ENCODE data around the gene ITGA5.

Gene ITGA5

DNA sequence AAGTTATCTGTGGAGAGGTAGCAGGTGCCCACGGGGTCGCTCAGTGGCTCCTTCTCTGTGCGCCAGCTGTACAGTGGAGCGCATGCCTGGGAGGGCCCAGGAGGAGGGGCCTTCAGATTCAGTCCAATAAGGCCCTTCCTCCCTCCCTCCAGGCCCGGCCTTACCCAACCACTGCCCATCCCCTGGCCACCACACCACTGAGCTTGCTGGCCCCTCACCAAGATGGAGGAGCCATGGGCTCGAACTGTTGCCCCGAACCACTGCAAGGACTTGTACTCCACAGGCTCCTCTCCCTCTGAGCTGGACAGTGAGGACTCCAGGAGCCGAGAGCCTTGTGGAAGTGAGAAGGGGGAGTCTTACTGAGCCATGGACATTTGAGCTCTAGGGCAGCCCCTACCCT is 9.8 kb downstream of the ITGA5 start:
- no peak for DNase-seq

DNA sequence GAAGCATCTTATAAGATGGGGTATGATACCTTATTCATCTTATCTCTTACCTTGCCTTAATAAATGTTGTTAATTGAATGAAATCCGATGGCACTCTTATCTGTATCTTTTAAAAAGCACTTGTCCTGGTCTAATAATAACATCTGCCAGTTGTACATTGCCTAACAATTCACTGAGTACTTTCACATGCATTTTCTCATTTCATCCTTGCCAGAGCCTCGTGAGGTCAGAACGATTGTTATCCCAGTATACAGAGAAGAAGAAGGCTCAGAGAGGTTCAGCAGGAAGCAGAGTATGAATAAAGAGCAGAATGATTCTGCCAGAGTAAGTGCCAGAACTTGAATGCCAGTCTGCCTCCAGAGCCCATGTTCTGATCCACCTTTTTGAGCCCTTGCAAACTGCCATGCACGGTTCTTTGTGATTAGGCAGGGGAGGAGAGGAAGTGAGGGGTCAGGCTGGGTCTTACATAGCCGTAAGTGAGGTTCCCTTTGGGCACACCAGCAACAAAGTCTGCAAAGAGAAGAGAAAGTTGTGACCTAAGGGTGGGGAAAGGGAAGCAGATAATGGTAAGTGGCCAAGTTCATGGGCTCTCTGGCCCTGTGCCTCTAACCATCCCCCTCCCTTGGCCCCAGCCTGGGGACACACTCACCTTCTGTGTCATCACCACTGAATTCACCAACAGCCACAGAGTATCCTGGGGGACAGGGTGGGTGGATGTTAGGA is 11.7 kb downstream of the ITGA5 start:
- no peak for DNase-seq

DNA sequence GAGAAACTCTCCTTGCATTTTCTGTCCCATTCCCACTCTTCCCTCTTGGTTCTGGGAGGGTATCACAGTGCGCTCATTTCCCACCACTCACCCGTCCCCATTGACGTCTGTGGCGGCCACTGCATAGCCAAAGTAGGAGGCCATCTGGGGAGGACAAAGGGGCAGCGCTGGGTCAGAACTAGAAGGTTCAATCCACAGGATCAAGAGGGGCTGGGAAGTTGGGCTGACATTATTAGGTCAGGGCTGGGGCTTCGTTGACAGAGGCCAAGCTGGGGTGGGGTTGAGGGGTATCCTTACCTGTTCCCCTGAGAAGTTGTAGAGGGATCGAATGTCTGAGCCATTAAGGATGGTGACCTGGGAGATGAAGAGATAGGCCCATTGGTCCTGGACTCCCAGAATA is 13.5 kb downstream of the ITGA5 start:
- DNase-seq, result no peak

DNA sequence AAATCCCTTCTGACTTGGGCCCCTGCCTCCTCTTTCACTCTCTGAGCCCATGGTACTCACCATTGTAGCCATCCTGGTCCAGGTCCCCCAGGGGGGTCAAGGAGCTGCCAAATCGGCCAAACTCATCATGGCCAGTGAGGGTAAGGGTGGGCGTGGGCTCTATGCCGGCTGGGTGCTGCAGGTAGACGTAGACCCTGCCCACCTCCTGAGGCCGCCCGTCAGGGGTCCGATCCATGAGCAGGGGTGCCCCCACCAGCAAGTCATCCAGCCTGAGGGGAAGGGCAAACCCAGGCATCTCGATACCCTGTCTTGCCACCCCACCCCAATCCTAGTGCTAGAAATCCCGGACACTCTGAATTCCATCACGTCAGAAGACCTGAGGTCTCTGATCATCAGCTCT is 14.0 kb downstream of the ITGA5 start:
- no peak for DNase-seq

DNA sequence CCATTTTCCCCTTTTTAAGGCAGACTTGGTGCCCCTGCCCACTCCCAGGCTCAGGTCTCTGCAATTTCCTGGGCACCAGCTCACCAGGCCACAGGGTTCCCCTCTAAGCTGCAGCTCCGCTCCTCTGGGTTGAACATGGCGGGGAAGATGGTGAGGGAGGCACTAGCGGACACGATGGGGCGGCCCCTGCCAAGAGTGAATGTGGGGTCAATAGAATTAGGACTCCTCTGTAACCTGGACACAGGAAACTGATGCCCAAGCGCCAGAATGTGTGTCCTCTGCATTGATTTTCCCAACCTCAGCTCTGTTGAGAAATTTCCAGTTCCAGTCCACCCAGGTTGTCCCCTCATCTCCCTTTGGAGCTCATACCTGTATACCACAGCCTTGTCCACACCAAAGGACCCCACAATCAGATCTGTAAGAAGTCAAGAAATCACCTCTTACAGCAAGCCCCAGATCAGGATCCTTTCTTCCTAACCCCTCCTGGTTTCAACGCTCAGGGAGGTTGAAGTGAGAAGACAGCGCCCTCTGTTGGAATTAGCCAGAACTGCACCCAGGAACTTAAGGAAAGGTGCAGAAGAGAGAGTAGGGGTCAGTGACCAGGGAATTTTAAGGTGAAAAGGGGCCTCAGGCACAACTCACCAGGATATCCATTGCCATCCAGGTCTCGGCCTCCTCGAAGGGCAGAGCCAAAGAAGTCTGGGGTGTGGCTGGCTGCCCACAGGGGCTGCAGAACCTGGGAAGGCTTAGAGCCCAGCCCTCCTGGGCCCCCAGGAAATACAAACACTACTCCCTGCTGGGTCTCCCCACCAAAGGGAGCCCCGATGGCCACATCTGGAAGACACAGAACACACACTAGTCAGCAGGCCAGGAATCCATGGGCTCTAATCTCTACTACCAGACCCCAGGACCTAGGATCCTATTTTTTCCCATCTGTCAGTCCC is 14.7 kb downstream of the ITGA5 start:
- DNase-seq, result peak; percentile 76

DNA sequence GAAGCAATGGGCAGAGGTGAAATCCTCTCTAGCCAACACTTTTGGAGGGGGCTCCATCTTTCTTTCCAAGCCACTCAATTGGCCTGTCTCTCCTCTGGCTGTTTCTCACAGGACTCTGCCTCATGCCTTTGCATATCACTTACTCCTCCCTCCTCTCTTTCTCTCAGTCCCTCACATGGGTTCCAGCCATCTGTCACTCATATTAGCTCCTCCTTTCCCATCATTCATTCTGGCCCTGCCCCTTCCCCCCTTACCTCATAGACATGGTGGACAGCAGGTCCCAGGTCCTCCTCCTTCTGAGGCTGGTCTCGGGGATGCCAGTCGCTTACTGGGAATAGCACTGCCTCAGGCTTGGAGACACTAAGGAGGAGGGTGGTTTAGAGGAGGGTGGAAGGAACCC is 17.9 kb downstream of the ITGA5 start:
- DNase-seq, result no peak

DNA sequence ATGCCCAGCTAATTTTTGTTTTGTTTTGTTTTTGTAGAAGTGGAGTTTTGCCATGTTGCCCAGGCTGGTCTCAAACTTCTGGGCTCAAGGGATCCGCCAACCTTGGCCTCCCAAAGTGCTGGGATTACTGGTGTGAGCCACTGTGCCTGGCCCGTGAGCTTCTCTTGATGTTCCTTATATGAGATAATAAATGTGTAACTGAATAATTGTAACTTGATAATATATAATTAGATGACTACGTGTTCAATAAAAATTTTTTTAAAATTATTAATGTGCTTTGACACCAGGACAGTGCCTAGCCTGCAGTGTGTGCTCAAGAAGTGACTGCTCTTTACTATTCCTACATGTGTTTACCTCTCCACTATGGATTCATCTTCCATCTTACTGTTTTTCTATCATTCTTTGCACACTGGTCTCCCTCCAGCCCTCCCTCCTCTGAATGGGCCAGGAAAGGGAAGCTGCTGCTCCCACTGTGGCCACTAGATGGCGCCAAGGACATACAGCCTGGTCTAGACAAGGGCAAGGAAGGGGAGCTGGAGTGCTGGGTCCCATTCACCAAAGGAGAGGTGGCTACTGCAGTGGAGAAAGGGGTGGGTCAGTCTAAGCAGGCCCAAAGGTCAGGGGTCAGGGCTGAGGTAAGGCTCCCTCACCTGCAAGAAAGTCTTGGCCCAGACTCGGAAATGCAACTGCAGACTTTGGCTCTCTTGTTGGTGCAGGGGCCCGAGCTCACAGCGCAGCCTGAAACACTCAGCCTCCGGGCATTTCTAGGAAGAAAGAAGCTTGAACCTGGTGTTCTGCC is 19.9 kb downstream of the ITGA5 start:
- peak; percentile 78 for DNase-seq

DNA sequence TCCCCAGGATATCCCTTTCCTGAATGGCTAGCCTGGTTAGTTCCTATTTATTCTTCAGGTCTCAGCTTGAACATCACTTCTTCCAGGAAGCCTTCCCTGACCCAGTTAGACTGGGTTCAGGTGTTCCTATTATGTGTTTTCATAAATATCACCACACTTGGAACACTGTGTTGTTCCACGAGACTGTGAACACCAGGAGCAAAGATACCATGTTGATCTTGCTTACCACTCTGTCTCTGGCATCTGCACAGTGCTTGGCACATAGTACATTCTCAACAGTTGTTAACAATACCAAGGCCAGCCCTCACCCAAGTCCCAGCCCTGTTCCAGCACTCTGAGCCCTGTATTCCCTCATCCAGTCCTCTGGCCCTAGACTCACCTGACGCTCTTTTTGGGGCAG is 20.8 kb downstream of the ITGA5 start:
- no peak for DNase-seq

DNA sequence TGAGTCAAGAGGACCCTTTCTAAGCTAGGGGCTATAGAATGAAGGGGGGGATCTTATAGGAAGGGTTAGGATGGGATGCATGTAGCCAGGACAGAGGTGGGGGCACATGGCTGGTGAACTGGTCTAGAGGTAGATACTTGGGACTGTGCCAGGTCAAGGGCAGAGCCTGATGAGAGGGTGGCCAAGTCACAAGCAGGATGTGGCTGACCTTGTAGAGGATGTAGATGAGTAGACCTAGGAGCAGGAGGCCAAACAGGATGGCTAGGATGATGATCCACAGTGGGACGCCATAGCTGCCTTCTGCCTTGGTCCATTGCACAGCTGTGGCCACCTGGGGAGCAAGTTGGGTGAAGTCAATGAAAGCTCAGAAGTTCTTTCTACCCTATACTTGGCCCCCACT is 21.9 kb downstream of the ITGA5 start:
- DNase-seq, result no peak

DNA sequence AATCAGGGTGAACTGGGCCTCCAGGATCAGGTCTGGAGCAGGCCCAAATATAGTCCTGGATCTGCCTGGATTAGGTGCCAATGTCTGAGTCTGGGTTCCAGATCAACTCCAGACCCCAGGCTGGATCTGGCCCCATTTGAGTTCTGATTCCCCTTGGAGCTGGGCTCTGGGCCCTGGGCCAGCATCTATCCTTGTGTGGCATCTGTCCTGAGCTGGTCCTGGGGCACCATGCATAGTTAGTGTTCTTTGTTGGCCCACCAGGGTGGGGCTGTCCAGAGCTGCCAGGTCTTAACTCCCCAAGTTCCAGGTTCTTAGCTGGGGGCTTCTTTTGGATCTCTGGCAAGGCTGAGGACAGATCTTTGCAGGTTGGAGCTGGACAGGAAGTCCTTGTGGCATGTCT is 23.5 kb downstream of the ITGA5 start:
- DNase-seq, result no peak

DNA sequence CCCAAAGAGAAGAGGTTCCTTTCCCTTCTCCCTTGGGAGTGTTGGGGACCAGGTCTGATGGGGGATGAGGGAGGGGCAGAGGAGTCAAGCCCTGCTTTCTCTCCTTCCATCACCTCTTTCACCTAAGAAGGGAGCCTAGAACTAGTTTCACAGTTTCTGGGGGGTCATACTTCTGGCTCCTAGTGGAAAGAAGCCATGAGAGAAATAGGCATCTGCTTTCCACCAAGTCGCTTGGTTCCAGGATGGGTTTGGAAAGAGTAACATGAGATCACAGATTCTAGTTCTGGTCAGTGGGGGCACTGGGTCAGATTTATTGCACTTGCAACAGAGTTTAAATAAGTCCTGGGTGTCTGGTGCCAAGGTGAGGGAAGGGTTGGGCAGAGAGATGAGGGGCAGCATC is 24.1 kb downstream of the ITGA5 start:
- DNase-seq, result no peak

DNA sequence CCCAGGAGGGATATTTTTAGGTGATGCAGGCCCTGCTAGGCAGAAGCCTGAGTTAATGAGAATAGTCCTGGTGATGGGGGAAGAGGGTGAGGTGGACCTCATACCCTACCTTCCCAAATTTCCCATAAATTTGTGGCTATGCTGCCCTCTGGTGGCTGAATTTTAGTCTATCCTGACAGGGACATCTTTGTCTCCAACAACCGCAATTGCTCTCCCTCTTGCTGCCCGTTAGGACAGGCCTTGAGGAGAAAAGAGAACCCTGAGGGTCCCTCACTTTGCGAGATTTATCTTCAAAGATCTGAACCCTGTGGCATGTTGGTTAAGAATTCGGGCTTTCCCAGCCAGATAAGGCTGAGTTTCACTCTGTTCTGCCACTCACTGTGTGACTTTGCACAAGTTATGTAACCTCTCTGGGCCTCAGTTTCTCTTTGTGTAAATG is 24.8 kb downstream of the ITGA5 start:
- peak; percentile 85 for DNase-seq

DNA sequence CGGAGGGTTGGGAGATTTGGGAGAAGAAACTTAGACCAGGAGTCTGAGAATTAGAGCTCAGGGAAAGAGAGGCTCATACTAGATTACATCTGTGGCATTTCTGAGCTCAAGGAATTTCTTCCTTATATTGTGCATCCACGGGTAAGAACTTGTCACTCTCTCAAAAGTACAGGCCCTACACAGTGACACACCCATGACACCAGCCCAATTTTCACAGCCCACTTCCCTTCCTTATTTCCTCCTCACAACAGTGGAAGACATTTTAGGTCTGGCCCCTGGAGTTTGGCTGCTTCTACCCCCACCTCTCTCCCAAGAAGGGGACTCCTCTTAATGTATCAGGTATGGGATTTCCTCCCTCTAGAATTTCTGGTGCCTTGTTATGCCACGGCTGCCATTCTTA is 25.3 kb downstream of the ITGA5 start:
- no peak for DNase-seq

DNA sequence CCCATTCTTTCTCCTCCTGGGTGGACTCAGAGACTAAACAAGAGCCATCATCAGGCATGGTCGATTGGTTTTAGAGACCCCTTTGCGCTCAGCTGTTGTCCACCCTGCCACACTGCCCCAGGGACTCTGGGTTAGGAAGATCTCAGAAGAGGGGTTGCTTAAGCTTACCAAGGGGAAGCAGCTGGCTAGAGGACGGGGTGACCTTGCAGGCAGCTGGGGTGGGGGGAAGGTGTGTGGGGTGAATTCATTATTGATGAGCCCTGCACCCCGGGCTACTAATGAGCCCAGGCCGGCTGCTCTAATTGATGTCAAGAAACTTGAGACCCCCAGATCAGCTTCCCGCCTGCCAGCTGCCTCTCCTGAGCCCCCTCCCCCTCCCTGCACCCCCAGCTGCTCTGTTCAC is 25.9 kb downstream of the ITGA5 start:
- peak; percentile 77 for DNase-seq

DNA sequence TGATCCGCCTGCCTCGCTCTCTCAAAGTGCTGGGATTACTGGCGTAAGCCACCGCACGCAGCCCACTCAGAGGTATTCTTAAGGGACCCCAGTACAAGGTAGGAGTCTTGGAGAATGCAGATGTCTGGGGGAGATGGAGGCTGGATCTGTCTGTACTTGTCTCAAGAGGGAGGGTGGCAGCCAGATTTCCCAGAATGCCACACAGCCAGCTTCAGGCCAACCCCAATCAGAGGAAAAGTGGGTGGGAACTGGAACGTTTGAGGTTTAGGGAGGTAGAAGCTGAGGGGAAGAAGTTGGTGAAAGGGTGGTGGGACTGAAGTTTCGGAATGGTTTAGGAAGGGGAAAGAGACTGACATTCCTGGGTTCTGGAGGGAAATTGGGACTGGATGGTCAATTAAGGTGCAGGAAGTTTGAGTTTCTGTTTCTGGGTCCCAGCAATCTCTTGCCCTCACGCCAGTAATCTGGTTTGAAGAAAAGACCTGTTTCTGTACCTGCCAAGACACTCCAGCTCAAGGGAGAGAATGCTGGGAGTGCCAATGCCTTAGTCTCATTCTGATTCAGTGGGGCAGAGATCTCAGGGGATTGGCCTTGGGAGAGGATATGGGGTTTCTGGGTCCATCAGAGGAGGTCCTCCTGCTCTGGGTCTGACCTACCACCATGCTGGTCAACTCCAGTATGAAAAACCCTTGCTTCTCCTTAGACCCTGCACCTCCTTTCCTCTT is 26.4 kb downstream of the ITGA5 start:
- DNase-seq, result no peak

DNA sequence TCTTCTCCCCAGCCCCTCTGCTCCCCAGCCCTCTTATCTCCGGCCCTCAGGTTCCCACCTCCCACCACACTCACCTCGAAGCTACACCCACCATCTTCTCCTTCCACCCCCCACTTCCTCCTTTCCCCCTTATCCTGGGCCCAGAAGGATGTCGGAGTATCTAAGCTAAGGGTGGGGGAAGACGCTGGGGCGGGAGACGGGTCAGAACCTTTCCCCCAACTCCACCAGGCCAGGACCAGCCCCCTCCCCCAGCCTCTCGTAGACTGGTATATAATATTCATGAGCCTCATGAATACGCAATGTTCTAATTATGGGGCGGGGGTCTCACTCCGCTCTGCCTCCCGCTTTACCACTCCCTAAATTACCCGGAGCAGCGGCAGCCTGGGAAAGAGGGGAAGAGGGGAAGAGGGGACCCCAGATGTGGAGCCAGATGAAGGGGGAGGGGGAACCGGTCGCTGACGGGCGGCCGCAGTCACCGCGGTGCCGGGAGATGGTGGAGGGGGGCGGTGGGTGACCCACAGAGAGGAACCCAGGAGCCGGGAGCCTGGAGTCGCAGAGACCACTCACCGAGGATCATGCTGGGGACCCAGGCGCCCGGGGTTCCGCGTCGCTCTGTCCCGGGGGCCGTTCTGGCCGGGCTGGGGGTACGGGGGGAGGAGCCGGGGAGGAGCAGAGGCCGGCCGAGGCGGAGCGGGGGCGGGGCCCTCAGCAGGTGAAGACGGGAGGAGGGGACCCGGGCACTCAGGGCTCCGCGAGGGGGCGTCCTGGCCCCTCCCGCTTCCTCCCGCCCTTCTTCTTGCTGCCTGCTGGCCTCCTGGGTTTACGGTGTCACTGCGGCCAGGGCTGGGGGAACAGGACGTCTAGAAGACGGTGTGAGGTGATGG is 28.2 kb downstream of the ITGA5 start:
- peak; percentile 91 for DNase-seq

DNA sequence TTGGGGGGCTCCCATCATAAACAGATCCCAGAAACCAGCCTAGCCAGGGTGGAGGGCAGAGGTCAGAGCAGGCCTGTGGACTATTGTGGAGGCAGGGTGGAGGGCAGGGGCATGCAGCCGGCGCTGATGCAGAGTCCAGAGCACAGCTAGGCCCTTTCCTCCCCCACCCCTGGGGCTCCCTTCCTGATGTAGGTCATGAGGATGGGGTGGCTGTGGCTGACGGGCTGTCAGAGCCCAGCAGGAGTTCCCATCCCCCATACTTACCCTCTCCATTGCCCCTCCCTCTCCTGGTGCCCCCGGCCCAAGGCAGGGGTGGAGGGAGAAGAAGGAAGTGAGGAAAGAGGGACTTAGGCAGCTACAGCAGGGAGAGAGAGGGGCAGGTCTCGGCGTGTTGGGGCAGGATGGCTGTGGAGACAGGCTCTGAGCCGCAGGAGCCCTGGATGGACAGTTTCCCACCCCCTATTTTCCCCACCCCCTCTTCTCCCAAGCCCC is 28.8 kb downstream of the ITGA5 start:
- peak; percentile 75 for DNase-seq

DNA sequence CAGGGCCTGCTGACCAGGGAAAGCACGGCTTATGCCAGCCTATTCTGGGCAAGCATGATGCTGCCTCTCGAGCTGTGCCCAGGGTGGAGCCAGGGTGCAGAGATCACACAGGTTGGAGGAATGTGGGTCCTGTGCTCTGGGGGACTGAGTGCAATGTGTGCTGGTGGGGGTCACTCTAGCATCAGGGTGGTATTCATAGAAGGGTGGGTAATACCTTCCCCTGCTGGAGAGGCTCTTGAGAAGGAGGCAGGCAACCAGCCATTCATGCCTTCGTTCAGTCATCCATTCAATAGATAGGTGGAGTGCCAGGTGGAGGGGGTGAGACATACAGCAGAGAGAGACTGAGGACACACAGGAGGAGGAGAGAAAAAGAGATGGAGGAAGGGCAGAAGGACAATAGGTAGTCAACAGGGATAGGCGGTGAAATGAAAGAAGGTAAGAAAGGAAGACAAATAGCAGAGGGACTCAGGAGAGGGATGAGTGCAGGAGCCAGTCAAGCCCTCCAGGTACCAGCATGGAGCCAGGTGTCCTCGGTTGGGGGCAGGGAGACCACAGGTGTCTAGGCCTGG is 29.4 kb downstream of the ITGA5 start:
- DNase-seq, result no peak

DNA sequence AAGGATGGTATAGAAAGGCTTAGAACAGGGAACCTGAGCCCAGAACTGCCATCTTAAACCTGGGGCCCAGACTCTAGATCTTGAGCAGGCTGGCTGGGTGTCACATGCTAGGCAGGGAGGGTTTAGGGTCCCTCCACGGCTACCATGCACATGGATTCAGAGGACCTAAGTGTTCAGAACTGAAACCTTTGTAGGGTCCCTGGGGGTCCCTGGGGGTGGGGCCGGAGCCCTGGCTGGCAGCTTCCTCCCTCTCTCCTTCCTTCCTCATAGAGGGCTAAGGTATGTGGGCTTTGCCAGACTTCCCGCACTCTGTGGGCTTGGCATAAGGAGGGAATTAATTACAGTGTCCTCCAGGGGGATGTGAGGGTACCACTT is 29.9 kb downstream of the ITGA5 start:
- no peak for DNase-seq

DNA sequence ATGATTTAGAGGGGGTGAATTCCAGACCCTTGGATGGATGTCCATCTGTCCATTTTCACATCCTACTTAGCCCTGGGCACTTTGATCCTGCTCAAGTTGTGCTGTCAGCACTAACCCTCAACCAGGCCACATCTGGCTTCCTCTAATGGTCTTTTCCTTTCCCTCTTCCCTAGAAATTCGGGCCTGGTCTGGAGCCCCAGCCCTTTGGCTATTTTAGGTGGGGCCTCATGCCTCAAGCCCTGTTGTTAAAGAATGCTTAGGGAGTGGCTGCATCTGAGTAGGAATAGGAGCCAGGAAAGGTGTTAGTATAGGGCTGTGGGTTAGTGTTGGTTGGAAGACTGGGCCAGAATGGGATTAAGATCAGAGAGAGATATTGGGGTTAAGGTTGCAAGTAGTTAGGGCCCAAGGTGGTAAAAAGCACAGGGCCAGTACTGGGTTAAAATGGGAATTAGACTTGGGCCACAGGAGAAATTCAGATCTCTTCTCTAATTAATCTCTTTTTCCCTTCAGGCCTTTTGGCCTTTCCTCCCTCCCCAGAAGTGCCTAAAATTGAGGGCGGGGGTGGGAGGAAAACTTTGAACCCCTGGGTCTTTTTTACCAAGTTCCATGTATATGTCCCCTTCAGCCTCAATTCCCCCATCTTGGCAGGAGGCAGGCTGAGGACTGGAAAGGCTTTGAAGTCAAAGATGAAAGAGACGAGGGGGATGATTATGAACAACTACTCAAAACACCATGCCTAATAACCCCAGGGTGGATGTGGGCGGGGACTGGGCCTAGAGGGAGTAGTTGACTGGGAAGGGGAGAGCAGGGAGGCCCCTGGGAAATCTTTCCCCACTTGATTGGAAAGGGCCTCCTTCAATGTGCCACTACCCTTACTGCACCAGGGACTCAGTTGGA is 30.6 kb downstream of the ITGA5 start:
- peak; percentile 56 for DNase-seq
